ENCODE data around the gene TMEM247. TPM values are rescaled to one million over a fixed set of nuclear protein-coding genes. Genes with fewer than 3 reads are reported as not detected.

TMEM247 gene
- total RNA-seq, 1 donor from 2014 or later = not detected

DNA sequence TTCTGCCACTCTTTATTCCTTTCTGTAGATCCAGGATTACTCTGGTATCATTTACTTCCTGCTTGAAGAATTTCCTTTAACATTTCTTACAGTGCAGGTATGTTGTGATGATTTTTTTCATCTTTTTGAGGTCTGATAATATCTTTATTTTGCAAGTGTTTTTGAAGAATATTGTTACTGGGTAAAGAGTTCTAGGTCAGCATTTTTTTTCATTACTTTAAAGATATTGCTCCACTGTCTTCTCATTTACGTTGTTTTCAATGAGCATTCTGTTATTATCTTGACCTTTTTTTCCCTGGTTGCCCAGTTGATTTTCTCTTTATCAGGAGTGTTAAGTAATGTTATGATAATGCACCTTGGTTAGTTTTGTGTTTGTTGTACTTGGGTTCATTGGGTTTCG, 31.7 kb upstream of the TMEM247 start:
- Histone ChIP-seq H3K36me3 (ENCODE audit: insufficient read depth, low read length) (no peaks in the 10 kb centered on the region), H3K4me1 (ENCODE audit: insufficient read depth, low read length) (no peaks in the 10 kb centered on the region), H3K79me2 (ENCODE audit: insufficient read depth, low read length) (no peaks in the 10 kb centered on the region), H2AFZ (ENCODE audit: low read depth, low read length) (no peak overlapping the region), H3K4me3 (ENCODE audit: insufficient read depth, low read depth, low read length) (no peak overlapping the region), H3K27ac (ENCODE audit: low read depth, low read length) (no peak overlapping the region), H4K20me1 (ENCODE audit: insufficient read depth, low read length) (no peaks in the 10 kb centered on the region), H3K27me3 (ENCODE audit: insufficient read depth, low read length) (peaks cover 2% of the 10 kb centered on the region), H3K9me3 (ENCODE audit: insufficient read depth, low read depth, low read length) (no peaks in the 10 kb centered on the region), H3K4me2 (ENCODE audit: low read length) (no peak overlapping the region), H3K9ac (ENCODE audit: low read length) (no peak overlapping the region)
- DNase-seq (ENCODE audit: low read depth) (no peak), FAIRE-seq (no peak)
- peaks cover 5% of the 10 kb centered on the region for H3K9me3 Mint-ChIP-seq (ENCODE audit: unreplicated experiment)
- no peak overlapping the region for H3K27ac Mint-ChIP-seq (ENCODE audit: unreplicated experiment)
- TF ChIP-seq, protein P1, sequence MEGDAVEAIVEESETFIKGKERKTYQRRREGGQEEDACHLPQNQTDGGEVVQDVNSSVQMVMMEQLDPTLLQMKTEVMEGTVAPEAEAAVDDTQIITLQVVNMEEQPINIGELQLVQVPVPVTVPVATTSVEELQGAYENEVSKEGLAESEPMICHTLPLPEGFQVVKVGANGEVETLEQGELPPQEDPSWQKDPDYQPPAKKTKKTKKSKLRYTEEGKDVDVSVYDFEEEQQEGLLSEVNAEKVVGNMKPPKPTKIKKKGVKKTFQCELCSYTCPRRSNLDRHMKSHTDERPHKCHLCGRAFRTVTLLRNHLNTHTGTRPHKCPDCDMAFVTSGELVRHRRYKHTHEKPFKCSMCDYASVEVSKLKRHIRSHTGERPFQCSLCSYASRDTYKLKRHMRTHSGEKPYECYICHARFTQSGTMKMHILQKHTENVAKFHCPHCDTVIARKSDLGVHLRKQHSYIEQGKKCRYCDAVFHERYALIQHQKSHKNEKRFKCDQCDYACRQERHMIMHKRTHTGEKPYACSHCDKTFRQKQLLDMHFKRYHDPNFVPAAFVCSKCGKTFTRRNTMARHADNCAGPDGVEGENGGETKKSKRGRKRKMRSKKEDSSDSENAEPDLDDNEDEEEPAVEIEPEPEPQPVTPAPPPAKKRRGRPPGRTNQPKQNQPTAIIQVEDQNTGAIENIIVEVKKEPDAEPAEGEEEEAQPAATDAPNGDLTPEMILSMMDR (IDR thresholded peaks at IDR 0.05; ENCODE audit: insufficient read depth, low read depth, low read length) = no peak
- TF ChIP-seq EZH2 (IDR thresholded peaks at IDR 0.05; ENCODE audit: insufficient read depth, low read length) = no peak
- no peaks in the 10 kb centered on the region for H3K36me3 Mint-ChIP-seq (ENCODE audit: low read depth, unreplicated experiment)
- H3K4me1 Mint-ChIP-seq (ENCODE audit: low read depth, unreplicated experiment) = no peaks in the 10 kb centered on the region
- H3K4me3 Mint-ChIP-seq (ENCODE audit: unreplicated experiment) = no peak overlapping the region
- H3K27me3 Mint-ChIP-seq (ENCODE audit: low read depth, unreplicated experiment) = peaks cover 8% of the 10 kb centered on the region

GRCh38 chr2:46448111-46448510, 31.3 kb upstream of the TMEM247 start:
- H2AFZ ChIP-seq (ENCODE audit: low read depth, low read length) = no peak overlapping the region
- no peaks in the 10 kb centered on the region for H3K9me3 ChIP-seq (ENCODE audit: insufficient read depth, low read depth, low read length)
- H3K9ac ChIP-seq (ENCODE audit: low read length) = no peak overlapping the region
- H3K36me3 ChIP-seq (ENCODE audit: insufficient read depth, low read length) = no peaks in the 10 kb centered on the region
- H3K9me3 Mint-ChIP-seq (ENCODE audit: unreplicated experiment) = peaks cover 5% of the 10 kb centered on the region
- no peaks in the 10 kb centered on the region for H3K4me1 Mint-ChIP-seq (ENCODE audit: low read depth, unreplicated experiment)
- no peak overlapping the region for H3K4me2 ChIP-seq (ENCODE audit: low read length)
- H3K27ac Mint-ChIP-seq (ENCODE audit: unreplicated experiment) = no peak overlapping the region
- H4K20me1 ChIP-seq (ENCODE audit: insufficient read depth, low read length) = no peaks in the 10 kb centered on the region
- no peak for DNase-seq (ENCODE audit: low read depth)
- no peaks in the 10 kb centered on the region for H3K79me2 ChIP-seq (ENCODE audit: insufficient read depth, low read length)
- no peak overlapping the region for H3K4me3 Mint-ChIP-seq (ENCODE audit: unreplicated experiment)
- H3K27me3 ChIP-seq (ENCODE audit: insufficient read depth, low read length) = peaks cover 2% of the 10 kb centered on the region
- TF ChIP-seq, protein P1 (IDR thresholded peaks at IDR 0.05; ENCODE audit: insufficient read depth, low read depth, low read length) = no peak
- TF ChIP-seq EZH2 (IDR thresholded peaks at IDR 0.05; ENCODE audit: insufficient read depth, low read length) = no peak
- H3K4me3 ChIP-seq (ENCODE audit: insufficient read depth, low read depth, low read length) = no peak overlapping the region
- H3K27me3 Mint-ChIP-seq (ENCODE audit: low read depth, unreplicated experiment) = peaks cover 8% of the 10 kb centered on the region
- no peaks in the 10 kb centered on the region for H3K4me1 ChIP-seq (ENCODE audit: insufficient read depth, low read length)
- H3K27ac ChIP-seq (ENCODE audit: low read depth, low read length) = no peak overlapping the region
- FAIRE-seq = no peak
- no peaks in the 10 kb centered on the region for H3K36me3 Mint-ChIP-seq (ENCODE audit: low read depth, unreplicated experiment)

- H3K9me3 Mint-ChIP-seq (ENCODE audit: unreplicated experiment) = peaks cover 5% of the 10 kb centered on the region
- H3K4me3 Mint-ChIP-seq (ENCODE audit: unreplicated experiment) = no peak overlapping the region
Measured at GRCh38 chr2:46448641-46449040, 30.7 kb upstream of the TMEM247 start.

More at GRCh38 chr2:46448641-46449040, 30.7 kb upstream of the TMEM247 start:
- Histone ChIP-seq H3K9me3 (ENCODE audit: insufficient read depth, low read depth, low read length) (no peaks in the 10 kb centered on the region), H3K9ac (ENCODE audit: low read length) (no peak overlapping the region), H3K4me3 (ENCODE audit: insufficient read depth, low read depth, low read length) (no peak overlapping the region), H4K20me1 (ENCODE audit: insufficient read depth, low read length) (no peaks in the 10 kb centered on the region), H2AFZ (ENCODE audit: low read depth, low read length) (no peak overlapping the region), H3K27me3 (ENCODE audit: insufficient read depth, low read length) (peaks cover 2% of the 10 kb centered on the region), H3K27ac (ENCODE audit: low read depth, low read length) (no peak overlapping the region), H3K4me2 (ENCODE audit: low read length) (no peak overlapping the region), H3K79me2 (ENCODE audit: insufficient read depth, low read length) (no peaks in the 10 kb centered on the region), H3K36me3 (ENCODE audit: insufficient read depth, low read length) (no peaks in the 10 kb centered on the region), H3K4me1 (ENCODE audit: insufficient read depth, low read length) (no peaks in the 10 kb centered on the region)
- H3K27me3 Mint-ChIP-seq (ENCODE audit: low read depth, unreplicated experiment) = peaks cover 10% of the 10 kb centered on the region
- no peak for FAIRE-seq
- H3K27ac Mint-ChIP-seq (ENCODE audit: unreplicated experiment) = no peak overlapping the region
- no peaks in the 10 kb centered on the region for H3K36me3 Mint-ChIP-seq (ENCODE audit: low read depth, unreplicated experiment)
- no peaks in the 10 kb centered on the region for H3K4me1 Mint-ChIP-seq (ENCODE audit: low read depth, unreplicated experiment)
- no peak for TF ChIP-seq EZH2 (IDR thresholded peaks at IDR 0.05; ENCODE audit: insufficient read depth, low read length)
- TF ChIP-seq, protein P1 (IDR thresholded peaks at IDR 0.05; ENCODE audit: insufficient read depth, low read depth, low read length) = no peak
- no peak for DNase-seq (ENCODE audit: low read depth)

Data from astrocyte (in vitro differentiated cells and primary cell).